Stimulated activated CD4-positive, alpha-beta T cell treated with anti-CD3 and anti-CD28 coated beads, Interleukin-15, amount 100 ng/mL, for 1 hour (primary cell): ENCODE measurements around the gene ST6GALNAC3.

ENCODE experiments used
- DNase-seq, 2 donors: peaks; one replicate each; pipeline ENCODE4 v3.0.0-alpha.2; 2020; ENCODE audit warnings: low read depth in 1 of 2, low spot score in 1 of 2

Gene ST6GALNAC3

GRCh38 chr1:76279101-76279748 lies 204.7 kb downstream of the ST6GALNAC3 start:
- no peak for DNase-seq

GRCh38 chr1:76281306-76281705 lies 206.8 kb downstream of the ST6GALNAC3 start:
- DNase-seq, result no peak

DNA sequence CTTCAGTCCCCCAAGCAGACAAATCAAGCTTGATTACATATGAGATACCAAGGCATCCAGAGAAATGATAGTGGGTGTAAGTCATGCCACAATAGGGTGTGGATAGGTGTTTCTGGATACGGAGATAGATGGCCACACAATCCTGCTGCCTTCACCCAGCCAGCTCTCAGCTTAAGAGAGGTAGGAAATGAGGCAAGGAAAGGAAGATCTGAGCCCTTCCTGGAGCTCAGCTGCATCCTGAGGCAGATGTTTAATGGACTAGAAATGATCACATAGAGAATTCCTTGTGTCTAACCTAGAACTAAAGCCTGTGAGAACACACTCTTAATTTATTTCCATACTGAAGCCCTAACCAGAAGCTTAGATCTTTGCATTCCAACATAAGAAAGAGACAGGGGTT lies 210.3 kb downstream of the ST6GALNAC3 start:
- no peak for DNase-seq

- DNase-seq, result no peak
These were observed 211.1 kb downstream of the ST6GALNAC3 start for GRCh38 chr1:76285578-76286135.

DNA sequence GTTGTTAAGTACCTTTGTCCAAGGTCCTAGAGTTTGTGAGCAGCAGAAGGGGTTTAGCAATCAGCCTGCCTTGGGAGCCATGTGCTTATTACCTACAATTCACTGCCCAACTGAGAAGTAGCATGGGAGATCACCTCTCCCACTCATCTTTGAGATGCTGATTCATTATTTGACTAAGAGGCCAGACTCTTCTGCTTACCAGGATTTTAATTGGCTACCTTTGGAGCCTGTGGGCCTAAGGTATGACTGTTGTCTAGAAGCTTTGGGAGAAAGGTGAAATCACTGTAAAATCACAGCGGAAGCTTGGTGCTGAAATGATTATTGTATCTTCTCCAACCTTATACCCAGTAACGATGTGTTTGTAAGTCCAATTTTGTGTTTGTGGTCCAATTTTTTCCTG lies 213.4 kb downstream of the ST6GALNAC3 start:
- no peak for DNase-seq

- DNase-seq, result no peak
These were observed 214.4 kb downstream of the ST6GALNAC3 start for GRCh38 chr1:76288758-76289483.

DNA sequence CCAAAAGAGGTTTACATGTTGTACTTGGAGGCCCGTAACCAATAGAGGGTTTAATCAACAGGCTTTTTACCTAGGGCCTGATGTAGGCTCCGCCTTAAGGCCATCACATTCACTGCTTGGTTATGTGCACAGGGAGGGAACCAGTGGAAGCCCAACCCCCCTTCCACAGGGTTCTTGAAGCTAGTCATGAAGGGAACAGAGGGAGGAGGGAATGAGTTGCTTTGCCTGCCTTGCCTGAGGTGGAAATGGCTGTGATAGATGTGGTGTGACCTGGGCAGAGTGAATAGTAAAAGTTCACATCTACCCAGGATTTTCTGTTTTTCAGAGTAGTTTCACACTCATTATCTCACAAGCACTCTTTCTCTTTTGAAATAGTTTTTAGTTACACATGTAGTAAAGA lies 215.1 kb downstream of the ST6GALNAC3 start:
- DNase-seq, result no peak

DNA sequence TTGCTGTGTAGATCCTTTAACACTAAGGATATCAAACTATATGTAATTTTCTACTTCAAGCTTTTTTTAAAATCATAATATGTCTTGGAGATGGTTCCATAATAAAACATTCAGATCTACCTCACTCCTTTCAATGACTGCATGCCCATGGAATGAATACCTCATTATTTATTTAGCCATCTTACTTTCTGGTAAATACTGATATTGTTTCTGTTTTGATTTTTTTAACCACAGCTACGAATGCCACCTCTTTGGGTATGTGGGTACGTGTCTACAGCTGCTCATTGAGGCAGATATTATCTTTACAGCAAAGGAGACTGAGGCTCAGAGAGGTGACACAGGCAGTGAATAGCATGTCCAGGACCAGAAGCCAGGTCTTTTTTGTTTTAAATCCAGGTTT lies 215.7 kb downstream of the ST6GALNAC3 start:
- DNase-seq, result no peak

GRCh38 chr1:76291191-76291590 lies 216.6 kb downstream of the ST6GALNAC3 start:
- no peak for DNase-seq

DNA sequence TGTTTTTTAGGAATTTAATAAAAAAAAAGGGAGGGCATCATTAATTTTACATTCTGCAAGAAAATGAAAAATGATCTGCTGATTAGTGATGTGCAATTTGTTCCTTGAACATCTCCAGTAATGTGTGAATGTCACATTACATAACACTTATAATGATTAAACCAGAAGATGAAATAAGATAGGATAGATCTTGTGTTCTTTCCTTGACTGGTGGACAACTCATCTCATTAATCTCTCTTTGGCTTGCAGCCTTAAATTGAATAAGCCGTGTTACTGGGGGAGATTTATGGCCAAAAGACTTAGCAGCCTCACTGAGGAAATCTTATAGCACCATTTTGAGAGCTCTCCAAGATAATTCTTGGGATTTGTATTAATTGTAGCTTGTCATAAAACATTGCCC lies 217.2 kb downstream of the ST6GALNAC3 start:
- DNase-seq, result no peak

DNA sequence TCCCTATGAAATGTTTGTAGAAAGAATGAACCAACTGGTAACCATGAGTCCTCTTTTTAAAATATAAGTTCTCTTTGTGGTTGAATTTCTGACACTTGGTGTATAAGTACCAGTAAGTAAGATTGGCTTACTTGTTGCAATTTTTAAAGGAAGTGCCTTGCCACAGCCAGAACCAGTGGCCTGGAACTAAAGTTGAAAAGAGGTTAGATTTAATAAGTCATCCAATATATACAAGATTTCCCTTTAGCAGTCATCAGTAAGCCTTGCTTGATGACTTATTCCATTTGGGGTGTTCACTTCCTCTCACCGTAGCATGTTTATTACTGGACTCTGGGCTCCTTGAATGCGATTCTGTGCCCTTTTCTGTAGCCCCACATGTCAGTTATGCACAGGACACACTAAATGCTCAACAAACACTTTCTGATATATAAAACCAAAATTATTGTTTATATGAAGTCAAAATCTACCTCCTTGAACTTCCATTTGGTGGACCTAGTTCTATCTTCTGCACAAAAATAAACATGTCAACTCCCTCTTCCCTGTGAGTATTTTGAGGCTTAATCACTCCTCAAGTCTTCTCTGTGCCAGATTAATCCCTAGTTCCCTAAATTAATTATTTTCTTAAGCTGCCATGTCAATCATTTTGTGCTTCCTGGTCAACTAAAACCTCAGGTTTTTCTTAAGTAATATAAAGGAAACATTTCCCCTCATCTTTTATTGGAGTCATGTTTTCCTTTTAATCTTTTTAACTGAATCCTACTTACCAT lies 218.1 kb downstream of the ST6GALNAC3 start:
- no peak for DNase-seq

DNA sequence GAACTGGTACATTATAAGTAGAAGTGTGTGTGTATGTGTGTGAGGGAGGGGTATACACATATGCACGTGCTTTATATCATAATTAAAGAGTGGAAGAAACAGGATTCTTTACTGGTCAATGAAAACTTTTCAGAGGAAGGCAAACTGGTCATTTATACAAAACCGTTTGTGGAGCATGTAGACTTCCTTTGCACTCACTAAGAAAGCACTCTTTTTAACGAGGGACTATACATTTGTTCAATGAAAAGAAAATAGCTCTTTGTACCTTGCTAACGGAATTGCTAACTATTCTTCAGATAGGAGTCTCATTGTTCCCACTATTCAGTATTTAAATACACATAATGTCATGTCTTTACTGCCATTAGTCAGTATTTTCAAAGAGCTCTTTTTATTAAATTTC lies 219.3 kb downstream of the ST6GALNAC3 start:
- DNase-seq, result no peak

GRCh38 chr1:76294482-76295194 lies 220.1 kb downstream of the ST6GALNAC3 start:
- DNase-seq, result no peak

GRCh38 chr1:76298399-76298798 lies 223.9 kb downstream of the ST6GALNAC3 start:
- no peak for DNase-seq

- DNase-seq, result no peak
These were observed 224.5 kb downstream of the ST6GALNAC3 start for GRCh38 chr1:76299036-76299435.

DNA sequence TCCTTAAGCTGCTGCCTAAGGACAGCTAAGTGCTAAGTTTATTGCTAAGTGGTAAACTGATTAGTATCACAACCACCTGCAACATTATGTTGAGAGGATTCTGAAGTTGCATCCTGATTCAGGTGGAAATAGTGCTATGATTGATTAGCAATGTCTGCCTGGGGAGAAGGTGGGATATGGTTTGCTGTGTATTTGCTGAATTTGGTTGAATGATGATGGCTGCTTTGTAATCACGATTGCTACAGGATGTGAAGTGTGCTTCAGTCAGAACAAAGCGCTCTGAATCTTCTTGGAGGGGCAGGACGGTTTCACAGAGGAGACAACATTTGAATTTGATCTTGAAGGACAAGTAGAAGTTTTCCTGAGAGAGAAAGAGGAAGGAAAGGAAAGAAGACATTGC lies 226.0 kb downstream of the ST6GALNAC3 start:
- DNase-seq, result no peak

DNA sequence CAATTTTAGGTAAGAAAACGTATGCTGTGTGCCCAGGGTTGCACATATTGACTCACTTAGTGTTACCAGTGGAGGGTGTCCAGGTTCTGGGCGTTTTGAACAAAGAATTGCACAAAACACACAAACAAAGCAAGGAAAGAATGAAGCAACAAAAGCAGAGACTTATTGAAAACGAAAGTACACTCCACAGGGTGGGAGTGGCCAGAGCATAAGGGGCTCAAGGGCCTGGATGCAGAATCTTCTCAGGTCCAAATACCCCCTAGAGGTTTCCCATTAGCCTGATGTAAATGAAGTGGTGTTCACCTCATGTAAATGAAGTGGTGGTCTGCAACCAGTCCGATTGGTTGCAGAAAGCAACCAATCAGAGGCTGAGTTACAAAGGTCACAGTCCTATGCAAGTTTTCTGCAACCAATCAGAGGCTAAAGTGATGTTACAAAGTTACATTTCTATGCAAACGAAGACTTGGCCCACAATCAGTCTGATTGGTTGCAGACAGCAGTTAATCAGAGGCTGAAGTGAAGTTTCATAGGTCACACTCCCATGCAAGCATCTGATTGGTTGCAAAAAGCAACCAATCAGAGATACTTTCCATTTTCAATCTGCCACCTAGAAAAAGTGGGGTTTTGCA lies 228.3 kb downstream of the ST6GALNAC3 start:
- DNase-seq, result no peak

DNA sequence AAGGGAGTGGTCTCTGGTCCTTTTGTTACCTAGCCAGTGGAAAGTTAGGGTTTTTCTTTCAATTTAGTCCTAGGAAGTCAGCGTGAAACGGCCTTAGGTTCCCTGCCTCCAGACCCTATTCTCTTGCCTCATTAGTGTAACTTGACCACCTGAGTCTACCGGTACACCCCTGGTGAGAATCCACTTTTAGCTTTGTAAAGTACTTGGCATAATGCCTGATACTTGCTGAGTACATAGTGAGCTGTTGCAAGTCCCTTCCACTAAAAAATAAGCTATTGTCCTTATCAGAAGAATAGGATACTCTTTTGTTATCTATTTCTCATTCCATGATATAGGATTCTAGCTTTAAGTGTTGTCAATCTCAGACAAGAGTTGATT lies 228.8 kb downstream of the ST6GALNAC3 start:
- DNase-seq, result no peak

- DNase-seq, result no peak
These were observed 238.8 kb downstream of the ST6GALNAC3 start for GRCh38 chr1:76313304-76313703.

GRCh38 chr1:76314730-76315129 lies 240.2 kb downstream of the ST6GALNAC3 start:
- no peak for DNase-seq
